Omental fat pad (tissue), 4 donors: Measurements from ENCODE around the gene DNPEP. TPM values are rescaled to one million over a fixed set of nuclear protein-coding genes. Genes with fewer than 3 reads are reported as not detected.

Experiments
- ATAC-seq: fragments of 150-250 bp; one replicate; pipeline ENCODE4 v1.9.1; 2016; ENCODE audit warnings: mild to moderate bottlenecking, moderate library complexity; ENCODE audit not compliant: low FRiP score
- DNase-seq: peaks from one replicate; pipeline ENCODE4 v3.0.0-alpha.2; 2019; ENCODE audit warnings: low spot score
- total RNA-seq, 4 donors: library from RNA; depleted of rRNA; stranded (reverse); fragments of >200 nt; gene quantifications; one replicate each; pipeline ENCODE4 v1.1.0, GENCODE V29; 2016
- TF ChIP-seq, protein P1 (sequence below), 3 donors: fragments of 450-650 bp; IDR thresholded peaks; one replicate each; pipeline ENCODE4 v1.5.1; 2016 to 2017; ENCODE audit warnings: antibody characterized with exemption in 3 of 3, mild to moderate bottlenecking in 3 of 3, moderate library complexity in 2 of 3

DNPEP gene
- total RNA-seq, result 10 to 100 TPM; 58.4 to 97.4 (median 85.7) TPM

DNA sequence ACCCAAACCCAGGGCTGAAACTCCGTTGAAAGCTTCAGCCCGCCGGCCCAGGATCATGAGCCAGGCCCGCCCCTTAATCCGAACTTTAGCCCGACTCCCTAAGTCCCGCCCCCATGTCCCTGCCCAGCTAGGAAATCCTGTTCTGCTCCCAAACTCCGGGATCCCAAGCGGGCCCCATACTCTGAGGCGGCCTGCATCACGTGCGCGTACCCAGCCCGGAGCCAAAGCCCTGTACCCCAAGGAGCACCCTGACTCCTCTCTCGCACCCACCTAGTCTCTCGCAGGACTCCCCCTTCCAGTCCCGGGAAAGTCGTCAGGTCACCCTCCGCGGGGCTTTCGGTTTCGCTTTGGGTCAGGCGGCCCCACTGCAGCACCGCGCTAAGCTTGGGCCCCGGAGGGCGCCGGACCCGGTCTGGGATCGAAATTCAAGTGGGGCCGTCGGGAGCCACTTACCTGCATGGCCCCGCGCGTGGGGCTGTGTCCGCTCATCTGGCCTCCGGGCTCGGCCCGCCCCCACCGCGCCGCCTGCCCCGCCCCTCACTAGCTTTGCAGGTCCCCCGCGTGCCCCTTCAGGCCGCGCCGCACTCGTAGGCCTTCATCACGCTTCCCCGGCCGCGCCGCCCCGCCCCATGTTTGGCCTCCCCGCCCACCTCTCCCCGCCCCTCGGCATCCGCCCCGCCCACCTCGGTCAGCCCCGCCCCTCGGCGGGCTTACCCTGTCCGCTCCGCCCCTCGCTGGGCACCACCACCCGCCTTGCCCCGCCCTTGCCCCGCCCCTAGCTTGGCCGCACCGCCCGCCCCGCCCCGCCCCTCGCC, at the start of gene DNPEP:
Gene DNPEP (minus strand): TSS at position 607 of the 815 bp plus-strand sequence. CDS start 118 bp downstream, at position 489.
- TF ChIP-seq, protein P1, sequence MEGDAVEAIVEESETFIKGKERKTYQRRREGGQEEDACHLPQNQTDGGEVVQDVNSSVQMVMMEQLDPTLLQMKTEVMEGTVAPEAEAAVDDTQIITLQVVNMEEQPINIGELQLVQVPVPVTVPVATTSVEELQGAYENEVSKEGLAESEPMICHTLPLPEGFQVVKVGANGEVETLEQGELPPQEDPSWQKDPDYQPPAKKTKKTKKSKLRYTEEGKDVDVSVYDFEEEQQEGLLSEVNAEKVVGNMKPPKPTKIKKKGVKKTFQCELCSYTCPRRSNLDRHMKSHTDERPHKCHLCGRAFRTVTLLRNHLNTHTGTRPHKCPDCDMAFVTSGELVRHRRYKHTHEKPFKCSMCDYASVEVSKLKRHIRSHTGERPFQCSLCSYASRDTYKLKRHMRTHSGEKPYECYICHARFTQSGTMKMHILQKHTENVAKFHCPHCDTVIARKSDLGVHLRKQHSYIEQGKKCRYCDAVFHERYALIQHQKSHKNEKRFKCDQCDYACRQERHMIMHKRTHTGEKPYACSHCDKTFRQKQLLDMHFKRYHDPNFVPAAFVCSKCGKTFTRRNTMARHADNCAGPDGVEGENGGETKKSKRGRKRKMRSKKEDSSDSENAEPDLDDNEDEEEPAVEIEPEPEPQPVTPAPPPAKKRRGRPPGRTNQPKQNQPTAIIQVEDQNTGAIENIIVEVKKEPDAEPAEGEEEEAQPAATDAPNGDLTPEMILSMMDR (IDR thresholded peaks at IDR 0.05), result no peak
- peak; percentile 75 for ATAC-seq

DNA sequence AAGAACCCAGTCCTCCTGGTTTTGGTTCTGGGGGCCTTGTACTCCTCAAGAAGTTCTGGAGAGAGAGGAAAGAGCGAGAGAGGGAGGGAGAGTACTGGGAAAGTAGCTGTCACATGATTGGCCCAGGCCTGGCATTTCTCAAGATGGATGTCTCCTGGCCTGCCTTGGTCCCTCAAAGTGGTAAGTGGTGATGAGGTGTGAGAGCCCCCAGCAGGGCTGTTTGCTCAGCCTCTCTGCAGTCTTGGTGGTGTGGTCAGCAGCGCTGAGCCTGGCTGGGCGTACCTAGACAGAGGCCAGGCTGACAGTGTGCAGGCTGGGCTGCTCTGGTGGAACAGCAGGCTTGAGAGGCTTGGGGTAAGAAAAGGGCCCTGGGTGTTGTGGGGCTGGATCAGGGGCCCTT, 49.4 kb upstream of the DNPEP start:
- TF ChIP-seq, protein P1 (IDR thresholded peaks at IDR 0.05), result no peak
- DNase-seq, result no peak
- no peak for ATAC-seq

More for the DNA sequence above, at the start of gene DNPEP:
- peak; percentile 82 for DNase-seq

DNA sequence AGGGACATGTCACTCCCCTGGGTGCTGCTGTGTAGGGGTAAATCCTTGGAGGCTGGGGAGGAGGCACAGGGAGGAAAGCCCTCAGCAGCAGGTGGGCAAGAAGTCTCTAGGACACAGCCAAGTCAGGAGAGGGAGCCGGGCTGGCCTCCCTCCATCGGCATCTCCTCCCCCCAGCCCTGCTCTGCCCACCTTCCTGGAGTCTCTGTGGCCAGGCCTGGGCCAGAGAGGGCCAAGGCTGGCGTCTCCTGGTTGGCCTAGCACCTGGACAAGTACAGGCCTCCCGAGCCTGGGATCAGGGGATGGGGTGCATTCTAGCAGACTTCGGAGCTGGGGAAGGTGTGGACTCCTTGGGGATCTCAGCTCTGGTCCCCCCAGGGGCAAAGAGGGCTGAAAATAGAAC, 48.8 kb upstream of the DNPEP start:
- DNase-seq (no peak), ATAC-seq (no peak)
- TF ChIP-seq, protein P1 (IDR thresholded peaks at IDR 0.05), result no peak

DNA sequence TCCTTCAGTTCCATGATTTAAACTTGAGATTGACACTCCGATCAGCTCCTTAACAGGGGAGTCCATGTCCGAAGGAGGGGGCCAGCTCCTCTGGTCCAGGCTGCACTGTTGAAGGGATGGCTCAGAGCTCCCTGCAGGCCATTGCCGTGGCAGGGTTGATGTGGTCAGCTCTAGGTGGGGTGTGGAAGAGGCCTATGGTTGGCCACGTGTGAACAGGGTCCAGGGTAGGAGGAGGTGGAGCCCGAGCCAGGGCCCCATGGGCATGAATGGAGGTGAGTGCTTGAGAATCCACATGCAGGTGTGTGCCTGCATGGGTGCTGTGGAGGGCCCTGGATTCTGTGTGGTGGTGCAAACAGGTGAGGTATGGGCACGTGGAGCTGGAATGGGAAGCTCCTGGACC, 48.0 kb upstream of the DNPEP start:
- TF ChIP-seq, protein P1 (IDR thresholded peaks at IDR 0.05), result no peak
- DNase-seq, result no peak
- ATAC-seq, result no peak

DNA sequence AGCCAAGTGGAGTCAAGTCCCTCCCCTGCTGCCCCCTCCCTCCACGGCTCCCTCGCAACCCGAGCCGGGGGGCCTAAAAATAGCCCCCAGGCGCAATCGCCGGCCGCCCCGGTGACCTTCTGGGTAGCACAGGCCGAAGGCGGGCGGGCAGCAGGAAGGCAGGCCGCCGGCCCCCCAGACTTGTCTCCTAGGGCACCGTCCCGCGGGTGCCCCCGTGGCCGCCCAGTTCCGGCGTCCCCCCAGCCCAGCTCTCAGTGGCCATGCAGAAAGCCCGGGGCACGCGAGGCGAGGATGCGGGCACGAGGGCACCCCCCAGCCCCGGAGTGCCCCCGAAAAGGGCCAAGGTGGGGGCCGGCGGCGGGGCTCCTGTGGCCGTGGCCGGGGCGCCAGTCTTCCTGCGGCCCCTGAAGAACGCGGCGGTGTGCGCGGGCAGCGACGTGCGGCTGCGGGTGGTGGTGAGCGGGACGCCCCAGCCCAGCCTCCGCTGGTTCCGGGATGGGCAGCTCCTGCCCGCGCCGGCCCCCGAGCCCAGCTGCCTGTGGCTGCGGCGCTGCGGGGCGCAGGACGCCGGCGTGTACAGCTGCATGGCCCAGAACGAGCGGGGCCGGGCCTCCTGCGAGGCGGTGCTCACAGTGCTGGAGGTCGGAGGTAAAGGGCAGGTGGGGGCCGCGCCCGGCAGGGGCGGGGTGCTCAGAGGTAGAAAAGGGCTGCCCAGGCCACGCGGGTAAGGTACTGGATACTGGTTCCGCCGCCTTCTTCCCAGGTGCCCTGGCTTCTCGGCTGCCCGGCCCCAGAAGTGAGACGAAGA, 47.2 kb upstream of the DNPEP start, which contains the start of gene SPEG:
Gene SPEG (plus strand): TSS at position 126 of the 808 bp plus-strand sequence. CDS start 135 bp downstream, at position 261.
- ATAC-seq (peak; percentile 47), DNase-seq (no peak)
- TF ChIP-seq, protein P1 (IDR thresholded peaks at IDR 0.05), result no peak

DNA sequence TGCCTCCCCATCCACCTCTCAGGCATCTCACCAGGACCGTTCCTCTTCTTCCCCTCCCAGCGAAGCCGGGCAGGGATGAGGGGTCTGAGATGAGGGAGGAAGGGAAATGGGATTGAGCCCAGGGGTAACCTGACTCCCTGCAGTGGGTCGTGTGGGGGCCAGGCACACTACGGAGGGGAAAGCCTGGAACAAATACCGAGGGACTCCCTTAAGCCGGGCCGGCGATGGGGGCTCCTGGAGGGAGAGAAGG, 46.7 kb upstream of the DNPEP start:
- TF ChIP-seq, protein P1 (IDR thresholded peaks at IDR 0.05), result no peak
- no peak for ATAC-seq
- no peak for DNase-seq
